IMR-90 (cell line): ENCODE data around the gene KHDRBS1. TPM values are rescaled to one million over a fixed set of nuclear protein-coding genes. Genes with fewer than 3 reads are reported as not detected.
"Not testable (repeated sequence)": the region's sequence is repeated elsewhere in the genome, so short reads cannot be mapped to it uniquely, and the experiment has no call there.

ENCODE experiments used
- ATAC-seq: fragments of 200-7000 bp; cut with Tn5 transposase; 2 replicates; pipeline ENCODE4 v1.9.1; 2020; ENCODE audit warnings: low read depth, mild to moderate bottlenecking, moderate library complexity
- BruUV-seq: library from RNA; stranded (reverse); fragments of 400-500 nt; replicated peaks from 2 replicates; lab custom pipeline; 2021; lab: Mats Ljungman, UMichigan
- CTCF ChIA-PET: fragments of 300-600 bp; formaldehyde crosslinking; extraction: SDS; loops from one replicate; lab custom pipeline; 2021; ENCODE audit warnings: antibody characterized with exemption; lab: Yijun Ruan, JAX
- POLR2A ChIA-PET: fragments of 300-600 bp; sonication (Branson Sonifier 250); formaldehyde crosslinking; loops from one replicate; lab custom pipeline; 2022; ENCODE audit warnings: antibody characterized with exemption; ENCODE audit not compliant: unreplicated experiment; lab: Charles Lee
- DNase-seq: peaks from one replicate; pipeline ENCODE4 v3.0.0; 2013
- H2AFZ ChIP-seq: replicated peaks from 2 replicates; pipeline ENCODE3; 2013; ENCODE audit warnings: low read length, mild to moderate bottlenecking; ENCODE audit not compliant: poor library complexity
- H2AK5ac ChIP-seq: 2 replicates; pipeline ENCODE4 v1.6.1; 2013; ENCODE audit warnings: low read depth, low read length, inconsistent platforms
- H2AK9ac ChIP-seq: replicated peaks from 2 replicates; pipeline ENCODE3; 2013; ENCODE audit warnings: mild to moderate bottlenecking, low read depth, low read length, moderate library complexity; ENCODE audit not compliant: poor library complexity
- H2BK120ac ChIP-seq: 2 replicates; pipeline ENCODE4 v1.6.1; 2013; ENCODE audit warnings: low read depth, low read length, inconsistent platforms
- H2BK15ac ChIP-seq: 3 replicates; pipeline ENCODE4 v1.6.1; 2013; ENCODE audit warnings: low read depth, low read length, inconsistent platforms
- H2BK20ac ChIP-seq: 2 replicates; pipeline ENCODE4 v1.6.1; 2013; ENCODE audit warnings: low read depth, mild to moderate bottlenecking, inconsistent platforms, low read length, moderate library complexity
- H2BK5ac ChIP-seq: 2 replicates; pipeline ENCODE4 v1.6.1; 2013; ENCODE audit warnings: mild to moderate bottlenecking, low read depth, low read length, inconsistent platforms; ENCODE audit not compliant: poor library complexity, severe bottlenecking
- H3K14ac ChIP-seq: replicated peaks from 2 replicates; pipeline ENCODE4 v1.6.1; 2013; ENCODE audit warnings: low read depth, low read length, inconsistent platforms
- H3K18ac ChIP-seq: 2 replicates; pipeline ENCODE4 v1.6.1; 2013; ENCODE audit warnings: low read depth, low read length, control low read depth
- H3K23ac ChIP-seq: 2 replicates; pipeline ENCODE4 v1.6.1; 2013; ENCODE audit warnings: low read depth, low read length, inconsistent platforms
- H3K27ac ChIP-seq: 2 replicates; pipeline ENCODE4 v1.5.1; 2013; ENCODE audit warnings: mild to moderate bottlenecking, control low read depth, low read length; ENCODE audit not compliant: insufficient read depth
- H3K27me3 ChIP-seq: 2 replicates; pipeline ENCODE4 v1.6.1; 2013; ENCODE audit warnings: low read length; ENCODE audit not compliant: control insufficient read depth, insufficient read depth
- H3K36me3 ChIP-seq: 2 replicates; pipeline ENCODE4 v1.6.1; 2013; ENCODE audit warnings: low read length, mixed read lengths; ENCODE audit not compliant: control insufficient read depth, insufficient read depth
- H3K4ac ChIP-seq: 2 replicates; pipeline ENCODE4 v1.6.1; 2013; ENCODE audit warnings: low read depth, low read length, inconsistent platforms
- H3K4me1 ChIP-seq: 2 replicates; pipeline ENCODE4 v1.6.1; 2013; ENCODE audit warnings: low read length, mixed read lengths; ENCODE audit not compliant: control insufficient read depth, insufficient read depth
- H3K4me2 ChIP-seq: 2 replicates; pipeline ENCODE4 v1.6.1; 2013; ENCODE audit warnings: low read depth, mild to moderate bottlenecking, control low read depth, low read length, moderate library complexity
- H3K4me3 ChIP-seq: 2 replicates; pipeline ENCODE4 v1.5.1; 2013; ENCODE audit warnings: low read depth, mild to moderate bottlenecking, control low read depth, low read length, moderate library complexity; ENCODE audit not compliant: insufficient read depth
- H3K56ac ChIP-seq: 2 replicates; pipeline ENCODE4 v1.6.1; 2013; ENCODE audit warnings: low read length, inconsistent platforms; ENCODE audit not compliant: insufficient read depth; ENCODE audit errors: extremely low read depth
- H3K79me1 ChIP-seq, 2 experiments: 2 replicates each; pipeline ENCODE4 v1.6.1; 2013; ENCODE audit warnings: low read length in 2 of 2, inconsistent platforms in 1 of 2, low read depth in 1 of 2
- H3K9ac ChIP-seq: 2 replicates; pipeline ENCODE4 v1.6.1; 2013; ENCODE audit warnings: low read depth, low read length, control low read depth
- H3K9me1 ChIP-seq: 2 replicates; pipeline ENCODE4 v1.6.1; 2013; ENCODE audit warnings: low read length, inconsistent platforms; ENCODE audit not compliant: insufficient read depth
- H3K9me3 ChIP-seq: 2 replicates; pipeline ENCODE4 v1.6.1; 2013; ENCODE audit warnings: low read length; ENCODE audit not compliant: control insufficient read depth, insufficient read depth
- H4K20me1 ChIP-seq: 2 replicates; pipeline ENCODE4 v1.6.1; 2013; ENCODE audit warnings: low read length, inconsistent platforms; ENCODE audit not compliant: insufficient read depth
- H4K5ac ChIP-seq: 2 replicates; pipeline ENCODE4 v1.6.1; 2013; ENCODE audit warnings: mild to moderate bottlenecking, low read depth, low read length, control low read depth
- H4K8ac ChIP-seq, 2 experiments: 2 replicates each; pipeline ENCODE4 v1.6.1; 2013; ENCODE audit warnings: low read depth in 2 of 2, low read length in 2 of 2, control low read depth in 1 of 2, inconsistent platforms in 1 of 2
- H4K91ac ChIP-seq: 2 replicates; pipeline ENCODE4 v1.6.1; 2013; ENCODE audit warnings: low read depth, low read length, inconsistent platforms; ENCODE audit not compliant: insufficient read depth
- BHLHE40 ChIP-seq: fragments of 150-350 bp; IDR thresholded peaks from 2 replicates; pipeline ENCODE4 v1.6.1; 2016; ENCODE audit warnings: mild to moderate bottlenecking, low read depth, low read length
- CEBPB ChIP-seq: IDR thresholded peaks from 2 replicates; pipeline ENCODE4 v1.6.1; 2012; ENCODE audit warnings: low read depth, low read length, improper control_type of control experiment
- NFE2L2 ChIP-seq: fragments of 150-350 bp; IDR thresholded peaks from 2 replicates; pipeline ENCODE4 v1.6.1; 2016; ENCODE audit warnings: low read depth, mild to moderate bottlenecking, low read length
- POLR2A ChIP-seq: IDR thresholded peaks from 2 replicates; pipeline ENCODE4 v1.6.1; 2012; ENCODE audit warnings: mild to moderate bottlenecking, low read depth, low read length
- RAD21 ChIP-seq: IDR thresholded peaks from 2 replicates; pipeline ENCODE4 v1.6.1; 2012; ENCODE audit warnings: low read length, improper control_type of control experiment
- RCOR1 ChIP-seq: IDR thresholded peaks from 2 replicates; pipeline ENCODE4 v1.6.1; 2012; ENCODE audit warnings: mild to moderate bottlenecking, low read length, improper control_type of control experiment; ENCODE audit not compliant: insufficient replicate concordance
- RFX5 ChIP-seq: IDR thresholded peaks from 2 replicates; pipeline ENCODE4 v1.8.0; 2012; ENCODE audit warnings: low read depth, mild to moderate bottlenecking, low read length, moderate library complexity
- SMC3 ChIP-seq: fragments of 150-350 bp; IDR thresholded peaks from 2 replicates; pipeline ENCODE4 v1.6.1; 2016; ENCODE audit warnings: low read depth, mild to moderate bottlenecking, antibody characterized with exemption, low read length, moderate library complexity
- WGBS, 2 experiments: methylation state at CpG; one replicate each; pipeline versions ENCODE4 v1.1.5 to v1.1.7; 2013; ENCODE audit warnings: missing lambda C conversion rate in 2 of 2; ENCODE audit not compliant: insufficient read length in 1 of 2; ENCODE audit errors: extremely low coverage in 2 of 2; 5-methylcytosine and 5-hydroxymethylcytosine counted together
- dilution Hi-C: fragments of 300-500 bp; cut with HindIII; formaldehyde crosslinking; loops from one replicate; pipeline ENCODE4 v1.14.3; 2018; ENCODE audit warnings: low sequenced_read_pairs; ENCODE audit not compliant: unreplicated experiment
- in situ Hi-C: fragments of 300-500 bp; cut with MboI; formaldehyde crosslinking; loops from 3 replicates; pipeline ENCODE4 v1.14.3; 2019; ENCODE audit warnings: low sequenced_read_pairs, inconsistent platforms, mixed read lengths
- intact Hi-C: fragments of 100-400 bp; cut with micrococcal nuclease; formaldehyde crosslinking; loops from 2 replicates; pipeline ENCODE4 v1.10.0; 2022
- polyA plus RNA-seq, 3 experiments: library from polyadenylated mRNA; depleted of rRNA; stranded (reverse); fragments of >200 nt; gene quantifications; 2 replicates each; pipeline ENCODE4 v1.2.3, GENCODE V29; 2012; ENCODE audit warnings: low replicate concordance in 1 of 3
- total RNA-seq: library from RNA; depleted of rRNA; stranded (reverse); fragments of >200 nt; gene quantifications from 2 replicates; pipeline ENCODE4 v1.2.3, GENCODE V29; 2012
- TF ChIP-seq, protein P1 (sequence below): fragments of 150-350 bp; IDR thresholded peaks from 2 replicates; pipeline ENCODE4 v1.6.1; 2017; ENCODE audit warnings: mild to moderate bottlenecking, antibody characterized with exemption, low read length, low read depth

KHDRBS1 gene
- total and polyA plus RNA-seq, 2 of the 4 experiments (the other 2 are of a cell fraction): 33.7 to 67.6 TPM

GRCh38 chr1:32082022-32082421 is 68.4 kb downstream of the KHDRBS1 start:
- Histone ChIP-seq H4K8ac (no peak overlapping the region), H3K79me1 (peaks cover 15 to 20% of the 10 kb centered on the region in 2 experiments; a peak in 3 of 4 replicates), H3K56ac (no peak overlapping the region), H4K5ac (no peak overlapping the region), H2BK5ac (no peak overlapping the region), H3K14ac (no peak overlapping the region), H3K27ac (no peak overlapping the region), H2AK9ac (no peak overlapping the region), H2AFZ (no peak overlapping the region), H3K9me1 (peaks cover 2% of the 10 kb centered on the region; the same call in 1 of the 2 replicates), H3K9ac (no peak overlapping the region), H2BK120ac (no peak overlapping the region), H2BK20ac (no peak overlapping the region), H3K9me3 (no peaks in the 10 kb centered on the region), H3K4me3 (no peak overlapping the region), H3K36me3 (peaks cover 31% of the 10 kb centered on the region), H3K4ac (no peak overlapping the region), H4K20me1 (no peaks in the 10 kb centered on the region), H3K18ac (no peak overlapping the region), H3K23ac (no peak overlapping the region), H2AK5ac (no peak overlapping the region), H2BK15ac (no peak overlapping the region), H3K27me3 (no peaks in the 10 kb centered on the region), H4K91ac (no peak overlapping the region), H3K4me1 (no peaks in the 10 kb centered on the region), H3K4me2 (no peak overlapping the region)
- intact Hi-C loops: no loop called here
- TF ChIP-seq, protein P1, sequence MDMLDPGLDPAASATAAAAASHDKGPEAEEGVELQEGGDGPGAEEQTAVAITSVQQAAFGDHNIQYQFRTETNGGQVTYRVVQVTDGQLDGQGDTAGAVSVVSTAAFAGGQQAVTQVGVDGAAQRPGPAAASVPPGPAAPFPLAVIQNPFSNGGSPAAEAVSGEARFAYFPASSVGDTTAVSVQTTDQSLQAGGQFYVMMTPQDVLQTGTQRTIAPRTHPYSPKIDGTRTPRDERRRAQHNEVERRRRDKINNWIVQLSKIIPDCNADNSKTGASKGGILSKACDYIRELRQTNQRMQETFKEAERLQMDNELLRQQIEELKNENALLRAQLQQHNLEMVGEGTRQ: no peak
- no peak for TF ChIP-seq BHLHE40
- no peak for TF ChIP-seq RCOR1
- TF ChIP-seq POLR2A: no peak
- no peak for TF ChIP-seq NFE2L2
- TF ChIP-seq RFX5: no peak
- no peak for TF ChIP-seq CEBPB
- no peak for TF ChIP-seq RAD21
- TF ChIP-seq SMC3: no peak
- ChIA-PET POLR2A (no interaction called here), CTCF (interaction anchor here (0.7 kb wide), 1 partner anchor 100 kb away, joined by 3 read pairs; no protein-coding TSS in a partner anchor)
- ATAC-seq: no peak
- in situ Hi-C loops: no loop called here
- no TSS peak for BruUV-seq
- no CpG with 5 or more reads among the region's 1 CpG for WGBS, 2 experiments
- dilution Hi-C loops: no loop called here
- DNase-seq: no peak

- dilution Hi-C loops, in situ Hi-C loops: not testable (repeated sequence)
Observed at GRCh38 chr1:32086381-32086780, 72.7 kb downstream of the KHDRBS1 start.

More at GRCh38 chr1:32086381-32086780, 72.7 kb downstream of the KHDRBS1 start:
- H2BK120ac ChIP-seq, H2AFZ ChIP-seq, H4K20me1 ChIP-seq, H3K14ac ChIP-seq, H2AK9ac ChIP-seq, DNase-seq, H2BK5ac ChIP-seq, H4K8ac ChIP-seq, H3K27ac ChIP-seq, POLR2A ChIA-PET, H3K4me2 ChIP-seq, intact Hi-C loops, H2BK15ac ChIP-seq, CTCF ChIA-PET, H4K91ac ChIP-seq, H3K23ac ChIP-seq, H2AK5ac ChIP-seq, H3K9me1 ChIP-seq, H3K4me3 ChIP-seq, H3K4me1 ChIP-seq, H3K9ac ChIP-seq, H4K5ac ChIP-seq, BruUV-seq, H3K9me3 ChIP-seq, H3K18ac ChIP-seq, ATAC-seq, H3K4ac ChIP-seq, H2BK20ac ChIP-seq, H3K56ac ChIP-seq, H3K27me3 ChIP-seq: not testable (repeated sequence)
- Histone ChIP-seq H3K36me3 (peaks cover 24% of the 10 kb centered on the region), H3K79me1 (peaks cover 6 to 11% of the 10 kb centered on the region in 2 experiments; a peak in 3 of 4 replicates)
- no CpG with 5 or more reads among the region's 2 CpGs for WGBS, 2 experiments
